ENCODE measurements around the gene LARGE1.

The LARGE1 gene

GRCh38 chr22:33706100-33706499, 214.2 kb downstream of the LARGE1 start:
- no peak for DNase-seq

GRCh38 chr22:33699176-33699575, 221.1 kb downstream of the LARGE1 start:
- no peak for DNase-seq

- no peak for DNase-seq
These were observed 222.6 kb downstream of the LARGE1 start for GRCh38 chr22:33697640-33698039.

DNA sequence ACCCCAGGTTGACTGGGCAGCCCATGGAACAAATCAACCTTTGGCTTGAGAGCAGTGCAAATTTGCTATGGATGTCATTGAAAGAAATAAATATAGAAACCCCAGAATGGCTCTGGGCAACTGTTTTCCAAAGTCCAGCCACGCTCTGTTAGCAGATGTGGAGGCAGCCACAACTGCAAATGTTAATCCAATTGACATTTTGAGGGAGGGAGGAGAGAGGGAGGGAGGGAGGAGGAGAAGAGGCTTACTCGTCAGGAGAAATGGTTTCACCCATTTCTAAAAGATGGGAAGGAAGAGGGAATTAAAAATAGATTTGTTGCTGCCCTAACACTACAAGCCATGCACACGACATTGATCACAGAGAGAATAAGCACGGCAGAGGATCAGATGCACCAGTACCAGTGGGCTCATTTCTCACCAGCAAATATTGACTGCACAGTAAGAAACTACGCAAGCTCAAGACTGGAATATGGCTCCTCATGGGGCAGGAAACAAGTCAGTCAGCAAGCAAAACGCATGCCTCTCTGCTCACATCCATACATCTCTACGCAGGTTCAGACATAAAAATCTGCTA, 229.1 kb downstream of the LARGE1 start:
- no peak for DNase-seq

DNA sequence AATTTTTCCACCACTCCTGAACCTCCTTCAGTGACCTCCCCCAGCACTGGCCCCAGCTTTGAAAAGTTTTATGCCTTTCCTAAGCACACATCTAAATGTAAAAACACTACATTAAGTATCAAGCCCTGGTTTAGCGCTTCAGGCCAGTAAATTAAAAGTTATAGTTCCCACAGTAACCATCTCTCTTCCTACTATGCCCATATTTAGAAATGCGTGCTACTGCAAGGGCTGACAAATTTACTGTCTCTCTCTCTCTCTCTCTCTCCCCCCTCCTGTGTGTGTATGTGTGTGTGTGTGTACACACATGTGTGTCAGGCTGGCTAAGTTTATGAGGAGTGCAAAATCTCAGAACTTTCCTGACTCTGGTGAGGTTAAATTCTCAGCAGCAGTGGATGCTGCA, 231.4 kb downstream of the LARGE1 start:
- no peak for DNase-seq

- no peak for DNase-seq
These were observed 232.8 kb downstream of the LARGE1 start for GRCh38 chr22:33687464-33687863.

DNA sequence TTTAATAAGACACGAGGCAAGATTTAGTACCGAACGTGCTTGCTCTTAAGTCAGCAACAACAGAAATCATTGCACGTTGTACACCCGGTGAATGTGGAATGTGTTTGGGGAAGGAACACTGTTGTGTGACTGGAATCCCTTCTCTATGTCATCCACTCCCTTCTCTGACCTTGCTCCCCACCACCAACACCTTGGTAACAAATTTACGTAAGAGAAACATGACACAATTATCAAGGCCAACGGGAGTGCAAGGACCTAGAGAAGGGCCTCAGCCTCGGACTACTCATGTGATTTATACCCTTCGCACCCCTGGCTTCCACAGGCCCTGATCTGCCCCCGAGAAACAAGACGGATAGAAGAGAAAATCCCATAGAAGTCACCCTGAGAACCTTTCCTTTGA, 236.2 kb downstream of the LARGE1 start:
- no peak for DNase-seq

DNA sequence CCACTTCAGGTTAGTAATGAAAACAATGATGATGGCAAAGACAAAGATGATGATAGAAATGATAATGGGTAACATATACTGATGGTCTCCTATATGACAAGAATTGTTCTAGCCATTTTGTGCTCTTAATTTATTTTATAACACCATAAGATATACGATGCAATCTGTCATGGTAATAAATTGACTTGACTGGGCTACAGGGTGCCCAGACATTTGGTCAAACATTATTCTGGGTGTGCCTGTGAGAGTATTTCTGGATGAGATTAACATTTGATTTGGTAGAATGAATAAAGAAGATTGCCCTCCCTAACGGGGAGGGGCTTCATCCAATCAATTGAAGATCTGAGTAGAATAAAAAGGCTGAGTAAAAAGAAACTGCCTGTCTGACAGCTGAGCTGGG, 237.3 kb downstream of the LARGE1 start:
- DNase-seq, result no peak

GRCh38 chr22:33680632-33681031, 239.6 kb downstream of the LARGE1 start:
- DNase-seq, result no peak

GRCh38 chr22:33678523-33678922, 241.8 kb downstream of the LARGE1 start:
- DNase-seq, result no peak

DNA sequence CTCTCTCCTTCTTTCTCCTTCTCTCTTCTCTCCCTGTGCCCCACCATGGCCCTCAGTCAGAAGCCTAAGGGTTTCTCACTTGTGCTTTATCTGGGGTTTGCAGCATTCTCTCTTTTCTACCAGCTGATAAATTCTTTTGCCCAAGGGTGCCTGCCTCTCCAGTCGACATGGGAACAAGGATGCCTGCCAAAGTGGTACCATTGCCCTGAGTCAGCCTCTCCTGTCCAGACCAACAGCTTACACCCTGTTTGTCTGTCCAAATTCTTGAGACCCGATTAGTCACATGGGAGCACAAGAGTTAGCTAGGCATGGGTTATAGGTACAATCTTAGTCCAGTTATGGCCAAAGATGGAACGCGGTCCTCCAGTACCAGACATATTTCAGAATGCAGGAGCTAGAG, 242.7 kb downstream of the LARGE1 start:
- no peak for DNase-seq

DNA sequence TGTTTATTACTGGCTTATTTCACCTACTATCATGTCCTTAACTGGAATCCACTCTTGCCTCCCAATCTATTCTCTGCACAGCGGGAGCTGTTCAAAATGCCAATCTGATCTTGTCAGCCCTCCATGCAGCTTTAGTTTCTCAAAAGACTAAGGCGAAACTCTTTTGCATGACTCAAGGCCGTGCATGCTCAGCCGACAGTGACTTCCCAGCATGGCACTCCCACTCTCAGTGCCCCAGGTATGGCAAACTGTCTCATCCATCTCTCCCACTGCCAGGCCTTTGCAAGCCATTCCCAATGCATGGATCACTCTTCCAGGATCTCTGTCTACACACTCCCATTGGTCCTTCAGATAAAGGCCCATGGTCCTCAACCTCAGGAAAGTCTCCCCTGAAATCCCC, 245.9 kb downstream of the LARGE1 start:
- no peak for DNase-seq

- DNase-seq, result no peak
These were observed 250.5 kb downstream of the LARGE1 start for GRCh38 chr22:33669746-33670145.

GRCh38 chr22:33666961-33667619, 253.2 kb downstream of the LARGE1 start:
- DNase-seq, result no peak

DNA sequence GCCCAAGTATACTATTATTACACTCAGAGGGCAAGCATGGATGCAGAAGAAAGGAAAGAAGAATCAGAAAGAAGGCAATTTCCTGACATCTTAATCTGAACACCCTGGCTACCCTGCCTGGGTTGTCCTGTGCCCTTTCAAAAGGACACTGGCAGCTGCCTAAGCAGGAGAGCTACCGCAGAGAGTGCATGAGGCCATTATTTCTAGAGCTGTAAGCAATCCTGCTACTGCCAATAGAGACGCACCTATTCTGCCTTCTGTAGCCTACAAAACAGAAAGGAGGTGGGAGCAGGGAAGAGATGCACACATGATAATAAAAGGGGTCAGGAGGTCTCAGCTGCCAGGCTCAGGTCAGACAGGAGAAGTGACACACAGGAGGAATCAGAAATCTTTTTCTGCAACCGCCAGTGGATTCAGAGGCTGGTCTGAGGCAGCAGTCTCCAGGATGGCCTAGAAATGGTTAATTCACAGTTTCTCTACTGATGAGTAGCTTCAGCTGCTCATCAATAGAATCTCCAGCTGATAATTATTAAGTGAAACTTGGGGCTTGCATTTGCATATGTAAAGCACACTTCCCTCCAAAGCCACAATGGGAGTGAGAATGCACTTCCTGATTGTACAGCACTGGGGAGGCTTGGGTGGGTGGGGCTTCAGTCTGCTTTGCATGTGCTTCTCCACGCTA, 253.9 kb downstream of the LARGE1 start:
- DNase-seq, result no peak

DNA sequence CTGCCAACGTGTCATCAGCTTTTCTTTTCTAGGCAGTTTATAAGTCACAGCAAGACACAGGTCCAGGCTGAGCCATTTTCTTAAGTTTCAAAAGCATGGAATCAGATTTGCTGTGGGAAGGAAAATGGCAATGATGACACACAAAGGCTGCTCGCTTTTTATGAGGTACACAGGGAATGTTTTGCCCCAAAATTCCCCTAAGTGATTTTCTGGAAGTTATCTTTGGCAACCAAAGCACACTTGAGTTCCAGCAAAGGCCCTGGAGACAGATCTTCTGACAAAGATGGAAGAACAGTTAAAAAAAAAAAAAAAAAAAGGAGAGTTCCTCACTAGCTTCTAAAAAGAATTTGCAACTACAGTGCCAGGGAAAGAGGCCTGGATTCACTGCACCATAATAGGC, 260.8 kb downstream of the LARGE1 start:
- DNase-seq, result no peak

GRCh38 chr22:33658775-33659174, 261.5 kb downstream of the LARGE1 start:
- no peak for DNase-seq

DNA sequence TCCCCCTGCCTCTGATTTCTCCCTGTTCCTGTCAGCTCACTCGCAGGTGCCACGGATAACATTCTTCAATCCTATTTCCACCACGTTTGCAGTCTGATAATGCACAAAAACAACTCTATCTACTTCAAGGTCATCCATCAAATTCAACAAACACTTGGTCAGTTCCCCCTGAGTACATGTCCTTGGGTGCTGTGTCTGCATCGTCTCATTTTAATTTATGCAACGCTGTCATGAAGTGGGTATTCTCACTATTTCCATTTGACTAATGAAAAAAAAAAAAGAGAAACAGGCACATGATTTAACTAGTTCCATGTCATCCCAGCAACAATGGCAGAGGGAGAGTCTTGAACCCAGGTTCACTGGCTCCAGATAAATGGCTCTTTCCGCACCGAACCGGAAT, 262.6 kb downstream of the LARGE1 start:
- no peak for DNase-seq

- DNase-seq, result no peak
These were observed 263.3 kb downstream of the LARGE1 start for GRCh38 chr22:33656808-33657628.

DNA sequence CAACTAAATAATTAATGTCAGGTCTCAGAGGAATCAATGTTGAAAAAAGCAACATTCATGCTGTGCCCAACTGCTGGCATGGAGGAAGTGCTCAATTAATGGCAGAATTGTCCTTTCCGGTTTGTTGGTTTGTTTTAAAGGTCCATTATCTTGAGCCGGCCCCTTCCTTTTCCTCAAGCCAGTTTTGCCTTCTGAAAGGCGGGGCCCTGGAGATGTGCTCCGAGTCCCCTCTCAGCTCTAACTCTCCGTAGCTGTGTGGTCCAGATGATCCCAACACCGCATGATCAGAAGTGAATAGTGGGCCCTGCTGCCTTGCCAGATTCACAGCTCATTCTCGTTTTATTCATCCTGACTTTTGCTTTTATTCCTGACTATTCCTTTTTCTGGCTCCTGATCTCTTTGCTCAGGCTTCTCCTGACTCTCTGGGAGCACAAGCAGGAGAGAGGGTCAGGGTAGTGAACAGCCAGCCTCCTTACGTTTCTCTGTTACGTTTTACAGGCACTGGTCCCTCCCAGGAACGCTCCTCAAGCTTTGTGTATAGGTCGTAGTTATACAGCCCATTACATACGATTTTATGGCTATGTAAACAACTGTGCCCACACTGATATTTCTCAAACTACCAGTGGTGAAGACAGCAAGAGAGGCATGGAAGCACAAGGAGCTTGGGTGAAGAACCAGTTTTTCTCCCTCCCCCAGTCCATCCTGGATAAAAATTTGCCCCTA, 265.9 kb downstream of the LARGE1 start:
- DNase-seq, result no peak

- DNase-seq, result no peak
These were observed 266.7 kb downstream of the LARGE1 start for GRCh38 chr22:33653532-33654063.

GRCh38 chr22:33652615-33653014, 267.7 kb downstream of the LARGE1 start:
- no peak for DNase-seq

- DNase-seq, result no peak
These were observed 270.0 kb downstream of the LARGE1 start for GRCh38 chr22:33650244-33650643.

All from CD4-positive, alpha-beta T cell treated with Interferon gamma for 1 hour (primary cell).